Measurements from ENCODE around the gene ATP7B.

DNA sequence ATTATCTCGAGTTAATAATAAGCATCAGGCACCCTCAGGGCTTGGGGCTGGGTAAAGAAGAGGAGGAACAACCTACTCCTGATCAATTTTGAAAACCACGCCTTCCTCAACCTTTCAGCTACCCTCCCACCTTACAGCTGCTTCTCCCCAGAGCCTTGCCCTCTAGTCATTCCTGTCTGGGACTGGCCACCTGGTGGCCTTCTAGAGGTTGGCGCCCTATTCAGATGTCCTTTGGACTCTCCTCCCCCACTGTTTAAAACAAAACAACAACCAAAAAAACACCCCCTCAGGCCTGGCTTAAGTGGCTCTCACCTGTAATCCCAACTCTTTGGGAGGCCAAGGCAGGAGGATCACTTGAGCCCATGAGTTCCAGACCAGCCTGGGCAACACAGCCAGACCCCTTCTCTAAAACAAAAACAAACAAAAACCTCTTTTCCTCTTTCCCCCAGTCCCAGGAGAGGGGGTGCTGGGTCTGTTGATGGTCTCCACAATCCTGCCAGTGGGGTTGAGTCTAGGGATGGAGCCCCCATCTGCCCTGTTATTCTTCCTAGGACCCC is 87.2 kb downstream of the ATP7B start:
- no peak for TF ChIP-seq POLR2A (IDR thresholded peaks at IDR 0.05; ENCODE audit: low read length)
- TF ChIP-seq GATA1 (IDR thresholded peaks at IDR 0.05; ENCODE audit: low read depth, low read length): no peak
